HEK293 (cell line): ENCODE results near the gene RPL29.

Experiments used
- CTCF ChIP-seq: fragments of 450-650 bp; formaldehyde crosslinking; IDR thresholded peaks from 2 replicates; pipeline ENCODE4 v1.5.1; 2016; ENCODE audit warnings: missing biosample characterization, missing genetic modification characterization
- ZBTB26 ChIP-seq: fragments of 450-650 bp; formaldehyde crosslinking; optimal IDR thresholded peaks from 2 replicates; pipeline ENCODE3; 2016; ENCODE audit warnings: missing biosample characterization, mild to moderate bottlenecking, missing genetic modification characterization

GRCh38 chr3:52004163-52004787 is 8.6 kb upstream of the RPL29 start:
- TF ChIP-seq ZBTB26 (tag by site-specific recombination), result no peak
- peak; percentile 40 for TF ChIP-seq CTCF
